ENCODE data around the gene SEMA4A. TPM values are rescaled to one million over a fixed set of nuclear protein-coding genes. Genes with fewer than 3 reads are reported as not detected.
A peak's percentile ranks its signal among the peaks of the same experiment; 100 is the strongest.
"Not testable (repeated sequence)": the region's sequence is repeated elsewhere in the genome, so short reads cannot be mapped to it uniquely, and the experiment has no call there.

Gene SEMA4A
- total RNA-seq, 1 donor from 2014 or later, result 0.66 TPM

DNA sequence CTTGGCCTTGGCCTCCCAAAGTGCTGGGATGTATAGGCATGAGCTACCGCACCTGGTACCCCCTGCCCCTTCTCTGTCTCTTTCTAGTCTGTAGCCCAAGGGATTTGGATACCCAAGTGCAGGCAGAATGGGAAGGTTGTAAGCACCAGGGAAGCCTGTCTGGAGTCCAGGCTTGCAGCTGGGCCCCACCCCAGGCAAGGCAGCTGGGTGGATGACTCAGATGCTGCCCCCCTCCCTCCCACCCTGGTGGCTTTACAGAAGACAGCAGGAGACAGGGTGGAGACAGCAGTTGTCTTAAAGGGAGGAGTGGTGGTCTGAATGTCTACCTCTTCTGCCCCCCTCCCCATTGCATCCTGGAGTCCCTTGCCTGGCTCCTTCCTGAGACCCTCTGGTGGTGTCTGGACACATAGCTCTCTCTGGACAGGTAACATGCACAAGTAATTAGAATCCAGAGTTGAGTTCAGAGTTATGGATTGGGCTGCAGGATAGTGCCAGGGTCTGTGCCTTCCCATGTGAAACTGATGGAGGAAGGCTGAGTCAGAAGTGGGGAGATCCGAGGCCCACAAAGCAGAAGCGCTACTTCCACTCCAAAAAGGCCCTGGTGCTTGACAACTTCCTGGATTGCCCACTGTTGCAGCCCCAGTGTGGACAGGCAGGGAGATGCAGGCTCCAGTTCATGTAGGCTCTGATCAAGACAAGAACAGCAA, 33.7 kb upstream of the SEMA4A start:
- H3K4me1 Mint-ChIP-seq (ENCODE audit: low read depth, unreplicated experiment), result peaks cover 56% of the 10 kb centered on the region
- peak overlapping the region; percentile 83 for H3K27ac Mint-ChIP-seq (ENCODE audit: unreplicated experiment)
- H3K4me2 ChIP-seq (ENCODE audit: low read length), result peak overlapping the region; percentile 84
- DNase-seq (ENCODE audit: low read depth), result peak; percentile 64
- peaks cover 99% of the 10 kb centered on the region for H3K79me2 ChIP-seq (ENCODE audit: insufficient read depth, low read length)
- peak overlapping the region; percentile 79 for H3K4me3 Mint-ChIP-seq (ENCODE audit: unreplicated experiment)
- H3K27ac ChIP-seq (ENCODE audit: low read depth, low read length), result peak overlapping the region; percentile 100
- no peak for TF ChIP-seq EZH2 (IDR thresholded peaks at IDR 0.05; ENCODE audit: insufficient read depth, low read length)
- TF ChIP-seq, protein P1, sequence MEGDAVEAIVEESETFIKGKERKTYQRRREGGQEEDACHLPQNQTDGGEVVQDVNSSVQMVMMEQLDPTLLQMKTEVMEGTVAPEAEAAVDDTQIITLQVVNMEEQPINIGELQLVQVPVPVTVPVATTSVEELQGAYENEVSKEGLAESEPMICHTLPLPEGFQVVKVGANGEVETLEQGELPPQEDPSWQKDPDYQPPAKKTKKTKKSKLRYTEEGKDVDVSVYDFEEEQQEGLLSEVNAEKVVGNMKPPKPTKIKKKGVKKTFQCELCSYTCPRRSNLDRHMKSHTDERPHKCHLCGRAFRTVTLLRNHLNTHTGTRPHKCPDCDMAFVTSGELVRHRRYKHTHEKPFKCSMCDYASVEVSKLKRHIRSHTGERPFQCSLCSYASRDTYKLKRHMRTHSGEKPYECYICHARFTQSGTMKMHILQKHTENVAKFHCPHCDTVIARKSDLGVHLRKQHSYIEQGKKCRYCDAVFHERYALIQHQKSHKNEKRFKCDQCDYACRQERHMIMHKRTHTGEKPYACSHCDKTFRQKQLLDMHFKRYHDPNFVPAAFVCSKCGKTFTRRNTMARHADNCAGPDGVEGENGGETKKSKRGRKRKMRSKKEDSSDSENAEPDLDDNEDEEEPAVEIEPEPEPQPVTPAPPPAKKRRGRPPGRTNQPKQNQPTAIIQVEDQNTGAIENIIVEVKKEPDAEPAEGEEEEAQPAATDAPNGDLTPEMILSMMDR (IDR thresholded peaks at IDR 0.05; ENCODE audit: insufficient read depth, low read depth, low read length), result no peak
- peak overlapping the region; percentile 29 for H3K4me3 ChIP-seq (ENCODE audit: insufficient read depth, low read depth, low read length)
- H4K20me1 ChIP-seq (ENCODE audit: insufficient read depth, low read length), result peaks cover 70% of the 10 kb centered on the region
- H3K9ac ChIP-seq (ENCODE audit: low read length), result peak overlapping the region; percentile 76
- no peaks in the 10 kb centered on the region for H3K9me3 Mint-ChIP-seq (ENCODE audit: unreplicated experiment)
- H3K4me1 ChIP-seq (ENCODE audit: insufficient read depth, low read length), result peaks cover 64% of the 10 kb centered on the region
- H3K36me3 ChIP-seq (ENCODE audit: insufficient read depth, low read length), result peaks cover 14% of the 10 kb centered on the region
- H2AFZ ChIP-seq (ENCODE audit: low read depth, low read length), result no peak overlapping the region
- FAIRE-seq, result no peak
- H3K36me3 Mint-ChIP-seq (ENCODE audit: low read depth, unreplicated experiment), result peaks cover 12% of the 10 kb centered on the region
- no peaks in the 10 kb centered on the region for H3K9me3 ChIP-seq (ENCODE audit: insufficient read depth, low read depth, low read length)
- no peaks in the 10 kb centered on the region for H3K27me3 ChIP-seq (ENCODE audit: insufficient read depth, low read length)
- no peaks in the 10 kb centered on the region for H3K27me3 Mint-ChIP-seq (ENCODE audit: low read depth, unreplicated experiment)

DNA sequence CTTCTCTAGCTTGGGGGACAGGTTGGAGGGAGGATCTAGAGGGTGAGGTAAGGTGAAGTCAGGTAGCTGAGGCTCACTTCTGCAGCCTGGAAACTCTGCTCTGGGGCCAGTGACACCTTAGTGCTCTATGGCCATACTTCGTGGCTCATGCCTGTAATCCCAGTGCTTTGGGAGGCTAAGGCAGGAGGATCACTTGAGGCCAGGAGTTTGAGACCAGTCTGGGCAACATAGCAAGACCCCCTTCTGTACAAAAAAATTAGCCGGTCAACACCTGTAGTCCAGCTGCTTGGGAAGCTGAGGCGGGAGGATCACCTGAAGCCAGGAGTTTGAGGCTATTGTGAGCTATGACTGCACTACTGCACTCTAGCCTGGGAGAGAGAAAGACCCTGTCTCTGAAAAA, 33.1 kb upstream of the SEMA4A start:
- Histone ChIP-seq H3K9ac (ENCODE audit: low read length) (peak overlapping the region; percentile 76), H3K9me3 (ENCODE audit: insufficient read depth, low read depth, low read length) (no peaks in the 10 kb centered on the region), H3K4me3 (ENCODE audit: insufficient read depth, low read depth, low read length) (peak overlapping the region; percentile 27), H3K4me1 (ENCODE audit: insufficient read depth, low read length) (peaks cover 71% of the 10 kb centered on the region), H3K27ac (ENCODE audit: low read depth, low read length) (peak overlapping the region; percentile 100), H3K4me2 (ENCODE audit: low read length) (peak overlapping the region; percentile 84), H3K27me3 (ENCODE audit: insufficient read depth, low read length) (no peaks in the 10 kb centered on the region), H3K79me2 (ENCODE audit: insufficient read depth, low read length) (peaks cover 99% of the 10 kb centered on the region), H2AFZ (ENCODE audit: low read depth, low read length) (no peak overlapping the region), H4K20me1 (ENCODE audit: insufficient read depth, low read length) (peaks cover 67% of the 10 kb centered on the region), H3K36me3 (ENCODE audit: insufficient read depth, low read length) (peaks cover 14% of the 10 kb centered on the region)
- DNase-seq (ENCODE audit: low read depth), result no peak
- Mint-ChIP-seq H3K27ac (ENCODE audit: unreplicated experiment) (peak overlapping the region; percentile 85), H3K4me3 (ENCODE audit: unreplicated experiment) (peak overlapping the region; percentile 76), H3K4me1 (ENCODE audit: low read depth, unreplicated experiment) (peaks cover 62% of the 10 kb centered on the region), H3K27me3 (ENCODE audit: low read depth, unreplicated experiment) (no peaks in the 10 kb centered on the region), H3K36me3 (ENCODE audit: low read depth, unreplicated experiment) (peaks cover 10% of the 10 kb centered on the region), H3K9me3 (ENCODE audit: unreplicated experiment) (no peaks in the 10 kb centered on the region)
- FAIRE-seq, result no peak
- TF ChIP-seq EZH2 (IDR thresholded peaks at IDR 0.05; ENCODE audit: insufficient read depth, low read length), result no peak
- TF ChIP-seq, protein P1 (IDR thresholded peaks at IDR 0.05; ENCODE audit: insufficient read depth, low read depth, low read length), result no peak

DNA sequence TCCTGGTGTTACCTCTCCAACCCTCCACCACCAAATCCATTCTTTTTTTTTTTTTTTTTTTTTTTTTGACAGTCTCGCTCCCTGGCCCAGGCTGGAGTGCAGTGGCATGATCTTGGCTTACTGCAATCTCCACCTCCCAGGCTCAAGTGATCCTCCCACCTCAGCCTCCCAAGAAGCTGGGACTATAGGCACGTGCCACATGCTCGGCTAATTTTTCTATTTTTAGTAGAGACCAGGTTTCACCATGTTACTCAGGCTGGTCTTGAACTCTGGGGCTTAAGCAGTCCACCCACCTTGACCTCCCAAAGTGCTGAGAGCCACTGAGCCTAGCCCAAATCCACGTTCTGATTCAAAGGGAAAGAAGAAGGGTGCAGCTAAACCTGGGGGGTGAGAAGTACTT, 32.4 kb upstream of the SEMA4A start:
- peak overlapping the region; percentile 84 for H3K4me2 ChIP-seq (ENCODE audit: low read length)
- H3K9ac ChIP-seq (ENCODE audit: low read length), result peak overlapping the region; percentile 93
- peaks cover 14% of the 10 kb centered on the region for H3K36me3 ChIP-seq (ENCODE audit: insufficient read depth, low read length)
- FAIRE-seq; H3K27me3 Mint-ChIP-seq (ENCODE audit: low read depth, unreplicated experiment); H3K9me3 ChIP-seq (ENCODE audit: insufficient read depth, low read depth, low read length); DNase-seq (ENCODE audit: low read depth); H2AFZ ChIP-seq (ENCODE audit: low read depth, low read length); H3K4me3 ChIP-seq (ENCODE audit: insufficient read depth, low read depth, low read length); H3K9me3 Mint-ChIP-seq (ENCODE audit: unreplicated experiment); H3K27me3 ChIP-seq (ENCODE audit: insufficient read depth, low read length); H3K36me3 Mint-ChIP-seq (ENCODE audit: low read depth, unreplicated experiment): not testable (repeated sequence)
- Mint-ChIP-seq H3K27ac (ENCODE audit: unreplicated experiment) (peak overlapping the region; percentile 92), H3K4me3 (ENCODE audit: unreplicated experiment) (peak overlapping the region; percentile 74), H3K4me1 (ENCODE audit: low read depth, unreplicated experiment) (peaks cover 66% of the 10 kb centered on the region)
- H3K27ac ChIP-seq (ENCODE audit: low read depth, low read length), result peak overlapping the region; percentile 100
- peaks cover 95% of the 10 kb centered on the region for H3K79me2 ChIP-seq (ENCODE audit: insufficient read depth, low read length)
- H4K20me1 ChIP-seq (ENCODE audit: insufficient read depth, low read length), result peaks cover 60% of the 10 kb centered on the region
- H3K4me1 ChIP-seq (ENCODE audit: insufficient read depth, low read length), result peaks cover 77% of the 10 kb centered on the region

Measured in astrocyte (in vitro differentiated cells and primary cell).